Left cardiac atrium (tissue), 4 donors: ENCODE results near the gene STK24. TPM values are rescaled to one million over a fixed set of nuclear protein-coding genes. Genes with fewer than 3 reads are reported as not detected.

Source experiments
- ATAC-seq, 2 donors: fragments of 200-7000 bp; cut with Tn5 transposase; one replicate each; pipeline ENCODE4 v1.9.1; 2020; ENCODE audit warnings: mild to moderate bottlenecking in 2 of 2, moderate library complexity in 2 of 2
- DNase-seq: peaks from one replicate; pipeline ENCODE4 v3.0.0-alpha.2; 2020
- intact Hi-C, 2 donors: fragments of 100-400 bp; cut with DNase I; formaldehyde crosslinking; loops; one replicate each; pipeline versions ENCODE4 v1.14.1 to v1.15.1; 2022 to 2023
- total RNA-seq, 2 donors: library from RNA; stranded (reverse); fragmentation: NEBNext Ultra II Directional; extraction: Animal tissue kit (Norgen Biotek cat#: 25700); gene quantifications; one replicate each; pipeline ENCODE4 v1.2.1, GENCODE V29; 2021
- donor health status: DM: no; HTN: yes; CAD: no.
- donor health status: DM: no; HTN: yes; CAD: no; lungs with severe emphysema.
- donor health status: DM: yes; HTN: yes; CAD: no.
- donor health status: Dilated cardiomyopathy.

Gene STK24
- total RNA-seq, 2 donors from 2014 or later: 57.6 to 62.2 TPM

GRCh38 chr13:98396071-98396710, 180.7 kb downstream of the STK24 start:
- ATAC-seq: no peak
- no peak for DNase-seq
- intact Hi-C loops: no loop called here

Other genes with a start within 250 kb of the STK24 start
- not detected for gene SLC15A1, start 175.6 kb upstream of the STK24 start, total RNA-seq